GM18507 (cell line): ENCODE measurements around the gene UCP1.

Experiments used
- DNase-seq: peaks from one replicate; pipeline ENCODE4 v3.0.0; 2011; ENCODE audit warnings: low read depth; ENCODE audit not compliant: insufficient read length; ENCODE audit errors: extremely low spot score
- FAIRE-seq: peaks from 2 replicates; lab custom pipeline; 2011; peaks lifted over from hg19 to GRCh38; lab: Jason Lieb, UNC

Gene UCP1, protein sequence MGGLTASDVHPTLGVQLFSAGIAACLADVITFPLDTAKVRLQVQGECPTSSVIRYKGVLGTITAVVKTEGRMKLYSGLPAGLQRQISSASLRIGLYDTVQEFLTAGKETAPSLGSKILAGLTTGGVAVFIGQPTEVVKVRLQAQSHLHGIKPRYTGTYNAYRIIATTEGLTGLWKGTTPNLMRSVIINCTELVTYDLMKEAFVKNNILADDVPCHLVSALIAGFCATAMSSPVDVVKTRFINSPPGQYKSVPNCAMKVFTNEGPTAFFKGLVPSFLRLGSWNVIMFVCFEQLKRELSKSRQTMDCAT

DNA sequence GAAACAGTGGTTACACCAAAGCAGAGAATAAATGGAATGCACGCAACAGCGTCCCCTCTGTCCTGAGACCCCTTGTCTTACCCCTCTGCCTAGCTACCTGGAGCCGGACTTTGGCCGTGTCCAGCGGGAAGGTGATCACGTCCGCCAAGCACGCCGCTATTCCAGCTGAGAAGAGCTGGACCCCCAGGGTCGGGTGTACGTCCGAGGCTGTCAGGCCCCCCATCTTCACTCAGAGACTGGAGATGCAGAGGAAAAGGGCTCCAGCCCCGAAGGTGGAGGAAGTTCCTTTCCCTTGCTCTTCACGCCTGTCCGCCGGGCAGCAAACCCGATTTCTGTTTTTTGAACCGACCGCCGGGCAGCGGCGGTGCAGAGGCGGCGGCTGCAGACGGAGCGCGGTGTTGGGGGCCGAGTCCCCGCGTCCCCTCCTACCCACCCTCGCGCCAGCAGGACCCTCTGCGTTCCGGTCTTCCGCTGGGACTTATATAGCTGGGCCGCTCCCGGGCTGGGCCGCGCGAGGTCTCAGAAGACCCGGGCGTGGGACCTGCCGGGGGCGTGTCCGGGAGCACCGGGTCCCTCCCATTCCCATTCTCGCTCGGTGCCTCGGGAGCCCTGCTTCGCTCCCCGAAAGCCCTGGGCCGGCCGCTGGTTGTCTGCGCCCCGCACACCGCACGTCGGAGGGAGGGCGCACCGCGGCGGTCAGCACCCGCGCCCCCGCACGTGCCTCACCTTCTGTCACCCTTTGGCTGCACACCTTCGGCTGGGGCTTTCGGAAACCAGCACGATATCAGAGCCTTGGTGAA lies at the start of gene UCP1:
Gene UCP1, minus strand, starts transcription at position 455 of the 800 bp plus-strand sequence. Its CDS starts 232 bp downstream, at position 223.
- DNase-seq (no peak), FAIRE-seq (no peak)

DNA sequence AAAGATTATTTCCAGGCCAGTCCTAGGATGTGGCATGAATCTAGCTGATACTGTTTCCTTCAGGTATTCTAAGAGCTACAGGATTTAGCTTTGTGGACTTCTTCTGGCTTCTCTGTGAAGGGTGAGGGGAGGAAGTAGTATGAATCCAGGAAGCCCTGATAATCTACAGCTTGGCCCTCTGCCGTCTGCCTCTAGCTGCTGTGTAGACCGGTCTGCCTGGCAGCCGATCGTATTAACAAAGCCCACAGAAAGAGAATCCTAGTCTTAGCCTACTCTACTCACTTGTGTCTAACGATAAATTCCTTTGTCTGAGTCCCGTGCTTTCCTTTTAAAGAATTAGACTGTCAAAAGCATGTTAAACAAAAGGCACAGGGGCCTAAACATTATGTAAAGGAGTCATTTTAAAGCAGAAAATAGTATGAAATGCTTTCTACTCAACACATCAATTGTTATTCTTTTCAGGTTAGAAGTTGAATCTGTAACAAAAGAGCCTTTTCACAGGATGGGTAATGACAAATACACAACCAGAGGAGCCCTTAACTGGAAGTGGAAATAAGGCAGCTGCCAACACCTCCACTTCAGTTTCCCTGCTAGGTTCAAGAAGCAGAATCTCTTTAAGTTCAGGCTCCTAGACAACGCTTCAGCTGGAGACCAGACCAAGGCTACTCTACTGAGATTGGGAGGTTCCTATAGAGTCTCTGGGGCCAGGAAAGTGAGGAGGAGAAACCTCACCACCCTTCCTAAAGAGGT lies 48.9 kb upstream of the UCP1 start:
- DNase-seq (no peak), FAIRE-seq (no peak)

DNA sequence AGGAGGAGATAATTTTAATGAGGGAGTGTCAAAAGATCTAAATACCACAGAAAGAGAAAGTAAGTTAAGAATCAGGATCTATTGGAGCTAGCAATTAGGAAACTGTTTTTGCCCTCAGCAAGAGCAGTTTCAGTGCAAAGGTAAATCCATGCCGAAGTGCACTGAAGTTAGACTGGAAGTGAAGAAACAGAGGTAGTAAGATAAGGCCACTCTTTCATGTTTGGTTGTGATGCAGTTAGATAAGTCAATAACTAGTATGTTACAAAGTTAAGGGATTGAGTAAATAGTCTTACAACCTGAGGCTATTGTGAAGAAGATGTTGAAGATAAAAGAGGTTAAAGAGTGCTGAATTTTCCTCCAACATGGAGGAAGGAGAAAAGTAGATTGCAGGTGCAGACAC lies 46.7 kb upstream of the UCP1 start:
- FAIRE-seq (no peak), DNase-seq (no peak)

DNA sequence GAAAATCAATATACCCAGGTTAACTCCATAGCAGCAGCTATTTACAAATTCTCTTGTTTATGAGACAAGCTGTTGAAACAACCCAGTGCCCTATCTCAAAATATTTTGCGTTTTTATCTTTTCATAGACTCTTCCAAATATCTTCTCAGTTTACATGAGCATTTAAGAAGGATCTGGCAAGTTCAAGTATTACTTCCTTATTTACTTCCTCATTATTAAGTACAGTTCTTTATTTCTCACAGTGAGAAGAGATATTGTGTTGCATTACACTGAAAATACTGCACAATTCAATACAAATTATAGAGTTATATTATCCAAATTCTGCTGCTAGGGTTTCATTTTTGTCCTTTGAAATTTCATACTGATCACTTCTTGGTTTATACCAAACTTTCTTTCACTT lies 43.6 kb upstream of the UCP1 start:
- FAIRE-seq (no peak), DNase-seq (no peak)

DNA sequence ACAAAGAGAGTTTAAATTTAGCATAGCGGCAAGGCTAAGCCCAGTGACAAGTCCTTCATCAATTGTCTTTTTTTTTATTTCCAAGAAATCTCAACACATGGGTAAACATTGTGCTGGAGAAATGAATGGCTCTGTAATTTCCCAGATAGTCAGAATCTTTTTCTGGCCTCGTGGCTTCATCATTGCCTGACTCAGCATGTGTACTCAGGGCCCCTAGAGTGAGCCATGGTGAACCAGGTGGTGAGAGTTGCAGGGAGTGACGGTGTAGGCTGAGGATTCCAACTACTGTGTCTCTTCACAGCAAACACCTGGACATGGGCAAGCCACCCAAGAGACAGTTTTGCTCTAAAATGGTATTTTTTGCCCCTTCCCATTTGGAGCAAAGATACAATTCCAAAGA lies 43.1 kb upstream of the UCP1 start:
- FAIRE-seq (no peak), DNase-seq (no peak)

DNA sequence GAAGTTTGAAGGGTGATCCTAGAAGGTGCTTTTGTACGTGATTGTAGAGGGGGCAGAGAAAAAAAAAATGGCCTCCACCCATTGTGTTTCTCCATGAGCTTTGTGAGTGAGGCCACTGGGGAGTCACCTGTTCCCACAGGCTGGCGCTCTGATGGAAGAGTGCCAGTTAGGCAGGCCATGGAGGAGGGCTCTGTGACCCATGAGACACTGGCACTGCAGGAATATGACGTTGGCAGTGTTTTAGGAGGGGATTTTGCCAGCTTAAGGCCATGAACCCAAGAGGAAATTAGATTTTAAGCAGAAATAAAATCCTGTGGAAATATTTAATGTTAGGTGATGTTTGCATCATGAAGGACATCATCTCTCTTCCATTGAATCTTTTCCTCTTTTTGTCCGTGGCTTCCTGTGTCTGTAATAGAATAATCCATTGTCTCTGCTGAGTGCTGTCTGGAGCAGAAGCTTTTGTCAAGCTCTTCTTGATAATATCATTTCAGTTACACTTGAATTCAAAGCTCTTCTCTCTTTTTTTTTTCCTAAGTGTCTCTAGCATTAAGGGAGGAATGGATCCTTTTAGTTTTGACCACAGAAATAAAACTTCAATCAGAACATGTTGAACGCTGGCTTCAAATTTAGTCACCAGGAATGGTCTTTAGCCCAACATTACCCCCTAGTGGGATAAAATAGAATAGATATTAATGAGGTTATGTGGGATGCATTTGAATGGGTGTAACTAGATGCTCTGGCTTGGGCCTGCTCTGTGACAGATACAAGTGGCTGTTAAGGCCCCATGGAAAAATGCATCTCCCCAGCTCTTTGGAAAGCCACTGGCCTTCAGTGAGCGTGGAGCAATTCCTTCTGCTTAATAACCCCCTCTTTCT lies 41.0 kb upstream of the UCP1 start:
- peak; percentile 80 for FAIRE-seq
- DNase-seq, result peak; percentile 29

DNA sequence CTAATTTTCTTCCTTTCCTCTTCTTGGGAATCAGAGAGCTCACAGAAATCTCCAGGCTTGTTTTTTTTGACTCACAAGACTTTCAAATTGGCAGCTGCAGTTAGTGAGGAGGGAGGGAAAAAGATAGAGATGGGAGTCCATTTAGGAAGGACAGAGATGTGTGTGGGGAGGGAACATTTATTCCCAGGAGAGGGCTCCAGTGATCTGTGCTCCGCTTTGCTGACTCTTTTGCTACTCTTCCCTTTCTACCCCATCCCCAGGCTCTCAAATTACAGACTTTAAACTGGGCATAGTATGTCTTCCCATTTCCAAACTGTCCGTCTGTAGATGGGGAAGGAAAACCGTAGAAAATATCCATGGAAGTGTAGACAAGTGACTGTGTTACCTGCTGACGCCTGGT lies 39.1 kb upstream of the UCP1 start:
- DNase-seq, result no peak
- FAIRE-seq, result no peak

DNA sequence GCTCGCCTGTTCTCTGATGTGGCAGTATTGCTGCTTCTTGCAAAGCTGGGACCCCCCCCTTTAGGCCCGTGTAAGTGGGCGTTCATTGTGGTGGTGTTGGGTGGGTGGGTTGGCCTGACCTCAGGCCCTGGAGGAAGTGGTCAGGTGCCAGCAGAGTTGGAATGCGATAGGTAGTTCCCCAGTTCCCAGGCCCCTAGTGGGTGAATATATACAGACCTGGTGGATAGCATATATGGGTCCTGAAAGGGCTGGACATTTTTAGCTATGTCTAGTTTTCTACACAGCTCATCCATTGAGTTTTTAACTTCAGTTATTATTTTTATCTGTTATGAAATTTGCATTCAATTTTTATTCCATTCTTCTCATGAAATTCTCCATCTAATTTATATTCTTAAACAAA lies 35.8 kb upstream of the UCP1 start:
- FAIRE-seq (no peak), DNase-seq (no peak)

DNA sequence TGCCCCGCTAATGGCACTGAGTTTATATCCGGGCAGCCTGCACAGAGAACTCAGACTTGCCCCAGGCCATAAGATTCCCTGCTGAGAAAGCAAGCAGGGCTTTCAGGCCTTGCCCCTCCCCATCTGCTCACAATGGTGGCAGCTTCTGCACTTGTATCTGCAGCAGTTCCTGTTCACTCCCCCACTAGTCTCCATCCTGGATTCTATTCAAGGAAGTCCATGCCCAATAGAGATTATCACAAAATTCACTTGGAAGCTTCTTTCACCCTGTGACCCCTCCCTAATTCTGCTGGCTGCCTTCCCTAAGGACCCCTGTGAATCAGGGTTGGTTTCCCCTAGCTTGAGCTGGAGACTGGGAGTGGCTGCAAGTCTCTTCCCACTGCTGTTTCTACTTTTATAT lies 34.5 kb upstream of the UCP1 start:
- no peak for FAIRE-seq
- no peak for DNase-seq

DNA sequence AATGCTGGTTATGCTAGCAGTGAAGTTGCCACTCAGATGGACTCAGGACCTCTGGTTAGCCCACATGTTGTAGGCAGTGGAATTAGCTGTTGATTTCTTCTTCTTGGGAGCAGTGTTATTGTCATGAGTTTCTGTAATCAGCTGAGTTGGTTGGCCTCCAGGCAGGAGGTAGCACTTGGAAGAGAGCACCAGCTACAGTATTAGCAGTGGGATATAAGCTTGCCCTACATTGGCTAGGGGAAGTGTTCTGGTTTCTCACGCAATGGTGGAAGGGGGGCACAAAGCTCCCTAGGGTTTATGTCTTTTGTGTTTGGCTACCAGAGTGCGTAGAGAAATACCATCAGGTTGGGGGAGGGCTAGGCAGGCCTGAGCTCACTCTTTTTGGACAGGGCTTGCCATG lies 34.0 kb upstream of the UCP1 start:
- FAIRE-seq, result no peak
- DNase-seq, result no peak

DNA sequence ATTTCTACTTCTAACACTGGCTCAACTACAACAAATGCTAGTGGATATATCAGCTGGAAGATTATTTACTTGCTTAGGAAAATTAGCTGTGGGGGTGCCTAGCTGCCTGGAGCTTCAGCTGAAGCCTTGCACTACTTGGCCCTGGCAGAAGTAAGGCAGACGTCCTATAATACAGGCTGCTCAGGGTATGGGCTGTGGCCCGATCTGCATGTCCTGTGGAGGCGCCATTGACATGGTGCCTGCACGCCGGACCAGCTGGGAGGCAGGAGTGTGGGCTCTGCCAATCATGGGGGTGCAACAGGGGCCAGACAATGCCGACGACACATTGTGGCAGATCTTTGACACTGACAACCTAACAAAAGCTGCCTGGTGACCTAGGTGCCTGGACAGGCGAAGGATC lies 31.6 kb upstream of the UCP1 start:
- DNase-seq (no peak), FAIRE-seq (no peak)

DNA sequence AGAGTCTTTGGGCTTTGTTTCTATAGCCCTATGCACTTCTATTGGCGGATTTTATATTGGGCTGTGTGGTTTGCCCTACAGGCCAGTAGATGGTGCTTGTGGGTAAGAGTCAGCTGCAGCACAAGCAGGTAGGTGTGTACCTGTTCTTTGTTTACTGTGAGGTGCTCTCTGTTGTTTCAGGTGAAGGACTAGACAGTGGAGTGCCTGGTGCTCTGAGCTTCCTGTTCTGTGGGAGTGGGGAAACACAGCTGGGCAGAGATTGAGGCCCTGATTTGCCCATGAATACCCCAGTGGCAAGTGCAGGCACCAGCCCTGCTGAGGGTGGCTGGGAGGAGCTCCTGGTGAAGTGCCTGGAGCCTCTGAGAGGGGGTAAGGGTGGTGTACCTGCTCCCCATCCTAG lies 26.3 kb upstream of the UCP1 start:
- FAIRE-seq (peak; percentile 49), DNase-seq (no peak)

DNA sequence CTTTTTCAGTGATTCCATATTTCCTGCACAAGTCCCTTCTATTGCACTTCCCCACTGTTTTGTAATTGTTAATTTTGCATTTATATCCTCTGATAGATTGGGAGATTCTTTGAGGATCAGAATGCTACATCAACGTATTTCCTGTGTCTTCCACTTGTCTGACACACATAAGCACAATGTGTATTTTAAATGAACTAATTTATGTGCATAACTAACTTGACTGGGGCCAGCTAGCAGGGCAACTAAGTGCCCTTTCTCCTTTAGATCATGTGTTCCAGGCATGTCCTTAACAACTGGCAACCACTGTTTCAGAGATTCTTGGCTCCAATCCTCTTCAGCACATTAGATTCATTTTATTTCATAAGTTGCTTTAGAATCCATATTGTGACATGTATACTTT lies 15.7 kb upstream of the UCP1 start:
- no peak for FAIRE-seq
- DNase-seq, result no peak

DNA sequence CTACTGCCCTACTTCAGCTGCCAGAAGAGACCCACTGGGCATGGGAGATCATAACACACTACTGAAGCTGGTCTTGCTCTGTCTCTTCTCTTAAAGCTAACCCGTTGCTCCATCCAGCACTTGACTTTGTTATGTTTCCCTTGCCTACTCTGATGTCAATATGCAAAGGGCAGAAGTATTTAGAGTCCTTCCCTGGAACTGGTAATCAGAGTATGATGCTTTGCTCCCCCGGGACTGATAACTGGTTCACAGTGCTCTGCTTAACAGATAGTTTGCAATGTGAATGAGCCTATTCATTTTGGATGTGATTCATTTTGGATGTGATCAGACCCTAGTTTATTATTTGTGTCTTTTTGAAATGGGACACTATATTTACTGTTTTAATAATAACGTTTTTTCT lies 12.3 kb upstream of the UCP1 start:
- FAIRE-seq (no peak), DNase-seq (no peak)

DNA sequence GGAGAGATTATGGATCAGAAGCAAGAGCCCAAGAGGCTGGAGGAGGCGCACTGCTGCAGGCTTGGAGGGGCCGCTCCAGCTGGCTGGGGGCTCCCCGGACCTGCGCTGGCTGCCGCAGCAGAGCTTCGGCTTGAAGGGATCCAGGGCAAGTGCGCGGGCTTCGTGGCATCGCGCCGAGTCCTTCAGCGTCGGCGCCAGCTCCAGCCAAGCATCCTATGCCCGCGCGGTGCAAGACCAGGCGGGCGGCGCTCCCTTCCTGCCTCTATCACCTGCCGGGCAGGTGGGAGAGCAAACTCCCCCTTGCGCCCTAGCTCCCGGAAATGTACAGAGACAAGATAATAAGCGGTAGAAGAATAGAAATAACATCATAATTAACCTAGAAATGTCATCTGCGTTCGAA lies 10.5 kb upstream of the UCP1 start:
- no peak for FAIRE-seq
- no peak for DNase-seq

DNA sequence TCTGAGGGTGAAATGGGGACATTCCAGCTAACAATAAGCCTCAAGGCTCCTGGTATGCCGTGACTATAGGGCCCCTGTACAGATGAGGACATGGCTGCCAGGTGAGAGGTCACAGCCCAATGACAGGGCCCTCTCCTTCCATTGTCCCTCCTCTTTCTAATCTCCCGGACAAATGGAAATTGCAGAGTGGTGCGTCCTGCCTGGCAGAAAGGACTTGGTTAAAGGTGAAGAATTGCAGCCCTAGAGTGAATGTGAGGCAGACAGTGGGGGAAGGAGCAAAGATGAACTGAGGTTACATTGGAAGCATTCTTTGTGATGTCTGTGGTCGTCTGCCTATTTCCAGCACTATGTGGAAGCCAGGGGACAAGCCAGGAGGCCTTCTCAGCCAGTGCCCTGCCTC lies 6.7 kb upstream of the UCP1 start:
- DNase-seq (no peak), FAIRE-seq (no peak)

DNA sequence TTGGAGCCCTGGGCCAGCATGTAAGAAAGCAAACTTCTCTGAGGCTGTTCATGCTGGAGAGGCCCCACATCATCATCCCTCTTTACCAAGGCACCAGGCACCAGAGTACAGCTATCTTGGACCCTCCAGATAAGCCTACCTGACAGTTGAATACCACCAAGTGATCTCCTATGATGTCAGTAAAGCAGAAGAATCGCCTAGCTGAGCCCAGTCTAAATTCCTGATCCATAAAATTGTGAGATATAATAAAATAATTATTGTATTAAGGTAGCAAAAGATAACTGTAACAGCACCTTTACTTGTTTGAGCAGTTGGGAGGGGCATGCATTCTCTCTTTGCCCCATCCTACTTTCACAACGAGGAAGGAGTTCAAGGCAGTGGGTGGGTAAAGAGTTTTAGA lies 2.9 kb upstream of the UCP1 start:
- DNase-seq (no peak), FAIRE-seq (no peak)

DNA sequence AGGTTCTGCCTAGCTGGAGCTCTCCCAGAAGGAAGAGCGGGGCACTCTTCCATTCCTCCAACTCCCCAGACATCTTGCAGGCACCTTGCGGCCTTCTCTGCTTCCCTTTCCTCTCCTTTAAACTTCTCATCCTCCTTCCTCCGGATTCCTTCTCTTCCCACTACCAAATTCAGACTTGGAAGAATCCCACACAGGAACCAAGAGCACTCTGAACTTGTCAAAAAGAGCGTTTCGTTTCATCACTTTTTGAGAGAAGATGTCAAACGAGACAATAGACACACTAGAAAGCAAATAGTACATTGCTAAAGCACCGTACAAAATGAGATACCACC lies 512 bp upstream of the UCP1 start:
- FAIRE-seq (no peak), DNase-seq (no peak)

DNA sequence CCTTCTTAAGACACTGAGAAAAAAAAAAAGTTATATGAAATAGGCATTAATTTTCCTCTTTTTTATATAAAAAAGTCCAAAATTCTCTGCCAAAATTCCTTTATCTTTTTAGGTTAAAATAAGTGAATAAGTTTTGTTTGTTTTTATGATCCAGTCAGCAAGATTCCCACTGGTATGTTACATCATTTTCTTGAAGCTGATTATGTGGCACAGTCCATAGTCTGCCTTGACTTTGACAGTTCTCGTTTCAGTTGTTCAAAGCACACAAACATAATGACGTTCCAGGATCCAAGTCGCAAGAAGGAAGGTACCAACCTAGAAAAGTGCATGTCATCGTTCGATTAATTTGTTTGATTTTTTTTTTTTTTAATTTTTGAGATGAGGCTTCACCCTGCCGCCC lies 9.1 kb downstream of the UCP1 start:
- DNase-seq (no peak), FAIRE-seq (no peak)
